HG02588 (cell line): ENCODE data around the gene LRP1-AS.

Source experiments
- ATAC-seq: cut with Tn5 transposase; IDR thresholded peaks from one replicate; pipeline ENCODE4 v1.9.1; 2021; ENCODE audit warnings: mild to moderate bottlenecking, moderate library complexity; ENCODE audit not compliant: unreplicated experiment

The LRP1-AS gene

GRCh38 chr12:57101892-57102695, 45.3 kb downstream of the LRP1-AS start:
- ATAC-seq: no peak

- ATAC-seq: no peak
Observed at GRCh38 chr12:57099766-57100165, 47.7 kb downstream of the LRP1-AS start.

- ATAC-seq: no peak
Observed at GRCh38 chr12:57099047-57099714, 48.2 kb downstream of the LRP1-AS start.

GRCh38 chr12:57098546-57098945, 48.9 kb downstream of the LRP1-AS start:
- ATAC-seq: no peak

GRCh38 chr12:57097554-57097835, 49.9 kb downstream of the LRP1-AS start:
- no peak for ATAC-seq

- no peak for ATAC-seq
Observed at GRCh38 chr12:57096748-57097553, 50.5 kb downstream of the LRP1-AS start.

- ATAC-seq: no peak
Observed at GRCh38 chr12:57096099-57096572, 51.3 kb downstream of the LRP1-AS start.

GRCh38 chr12:57095440-57095839, 52.0 kb downstream of the LRP1-AS start:
- ATAC-seq: no peak
